ENCODE results near the gene ZMYND11.

GRCh38 chr10:267705-268104 lies 132.4 kb downstream of the ZMYND11 start:
- TF ChIP-seq ZNF121 (tag by site-specific recombination; IDR thresholded peaks at IDR 0.05) = no peak
- no peak for TF ChIP-seq GLIS2 (tag by site-specific recombination; IDR thresholded peaks at IDR 0.05)
- no peak for TF ChIP-seq MYNN (tag by site-specific recombination; IDR thresholded peaks at IDR 0.05; ENCODE audit: borderline replicate concordance)
- no peak for TF ChIP-seq CTCF (tag by site-specific recombination; IDR thresholded peaks at IDR 0.05)
- no peak for TF ChIP-seq FEZF1 (tag by site-specific recombination; IDR thresholded peaks at IDR 0.05)
- TF ChIP-seq KLF10 (tag by site-specific recombination; IDR thresholded peaks at IDR 0.05) = no peak
- TF ChIP-seq ZNF311 (tag by site-specific recombination; IDR thresholded peaks at IDR 0.05; ENCODE audit: borderline replicate concordance) = no peak
- no peak for TF ChIP-seq ZBTB48 (tag by site-specific recombination; IDR thresholded peaks at IDR 0.05)
